Loucy (cell line): ENCODE results near the gene PRKCZ.

Source experiments
- H2AFZ ChIP-seq: fragments of 200-600 bp; sonication (generic); 2 replicates; pipeline ENCODE4 v1.6.0; 2016; ENCODE audit warnings: antibody characterized with exemption, mild to moderate bottlenecking, low read length, moderate library complexity
- H3F3A ChIP-seq: fragments of 200-600 bp; 2 replicates; pipeline ENCODE4 v1.6.0; 2016; ENCODE audit warnings: antibody characterized with exemption, low read depth, mild to moderate bottlenecking
- H3K27me3 ChIP-seq: fragments of 200-600 bp; sonication (generic); 2 replicates; pipeline ENCODE4 v1.6.1; 2014; ENCODE audit warnings: low read length, mild to moderate bottlenecking; ENCODE audit not compliant: insufficient read depth, poor library complexity, severe bottlenecking
- H3K36me3 ChIP-seq: fragments of 200-600 bp; sonication (generic); 2 replicates; pipeline ENCODE4 v1.6.1; 2016; ENCODE audit warnings: low read length; ENCODE audit not compliant: insufficient read depth
- H3K4me1 ChIP-seq: fragments of 200-600 bp; sonication (generic); 2 replicates; pipeline ENCODE4 v1.5.1; 2014; ENCODE audit warnings: low read length, mild to moderate bottlenecking; ENCODE audit not compliant: insufficient read depth, poor library complexity, severe bottlenecking
- H3K4me2 ChIP-seq: fragments of 200-600 bp; sonication (generic); 2 replicates; pipeline ENCODE4 v1.6.0; 2014; ENCODE audit warnings: antibody characterized with exemption, low read length, low read depth, mild to moderate bottlenecking; ENCODE audit not compliant: poor library complexity, severe bottlenecking
- H3K4me3 ChIP-seq: fragments of 200-600 bp; sonication (generic); 2 replicates; pipeline ENCODE4 v1.5.1; 2014; ENCODE audit warnings: low read length, mild to moderate bottlenecking, mixed read lengths; ENCODE audit not compliant: poor library complexity, severe bottlenecking
- H3K79me2 ChIP-seq: fragments of 200-600 bp; sonication (generic); 2 replicates; pipeline ENCODE4 v1.6.1; 2014; ENCODE audit warnings: low read length; ENCODE audit not compliant: insufficient read depth
- H3K9ac ChIP-seq: fragments of 200-600 bp; sonication (generic); 2 replicates; pipeline ENCODE4 v1.6.0; 2014; ENCODE audit warnings: mild to moderate bottlenecking, low read depth, low read length, moderate library complexity; ENCODE audit not compliant: poor library complexity, severe bottlenecking
- H3K9me2 ChIP-seq: fragments of 200-600 bp; sonication (generic); replicated peaks from 2 replicates; pipeline ENCODE4 v1.6.1; 2016; ENCODE audit warnings: low read depth, low read length, mixed read lengths
- H3K9me3 ChIP-seq: fragments of 200-600 bp; sonication (generic); 2 replicates; pipeline ENCODE4 v1.6.1; 2014; ENCODE audit warnings: mild to moderate bottlenecking, antibody characterized with exemption, low read length, low read depth; ENCODE audit not compliant: insufficient read depth
- H4K20me1 ChIP-seq: fragments of 200-600 bp; sonication (generic); 2 replicates; pipeline ENCODE4 v1.6.0; 2014; ENCODE audit warnings: antibody characterized with exemption, low read length, mild to moderate bottlenecking; ENCODE audit not compliant: insufficient read depth, poor library complexity, severe bottlenecking
- EZH2phosphoT487 ChIP-seq: fragments of 200-600 bp; IDR thresholded peaks from 2 replicates; pipeline ENCODE4 v1.6.1; 2018; ENCODE audit warnings: antibody characterized with exemption, mild to moderate bottlenecking, moderate library complexity, borderline replicate concordance
- TF ChIP-seq, protein P1 (sequence below): fragments of 200-600 bp; sonication (generic); conservative IDR thresholded peaks from 2 replicates; pipeline ENCODE4 v1.5.1; 2014; ENCODE audit warnings: mild to moderate bottlenecking, antibody characterized with exemption, low read length

The PRKCZ gene

DNA sequence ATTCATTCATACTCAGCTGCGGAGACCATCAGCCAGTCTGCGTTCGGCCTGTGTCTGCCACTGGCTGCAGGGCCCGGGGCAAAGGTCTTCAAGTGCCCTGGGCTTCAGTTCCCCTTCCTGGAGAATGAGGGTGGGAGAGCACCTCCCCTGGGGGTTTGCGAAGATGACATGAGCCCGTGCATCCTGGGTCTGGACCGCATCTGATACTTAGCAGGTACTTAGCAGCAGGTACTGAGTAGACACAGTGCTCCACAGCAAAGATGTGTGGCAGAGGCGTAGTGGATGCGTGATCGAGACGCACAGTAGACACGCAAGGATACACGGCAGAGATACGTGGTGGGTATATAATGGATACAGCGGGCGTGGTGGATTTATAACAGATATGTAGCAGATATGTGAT is 51.3 kb downstream of the PRKCZ start:
- Histone ChIP-seq H3K27me3 (no peaks in the 10 kb centered on the region), H3F3A (no peaks in the 10 kb centered on the region), H3K4me1 (no peaks in the 10 kb centered on the region), H3K36me3 (no peaks in the 10 kb centered on the region), H3K9me3 (no peaks in the 10 kb centered on the region), H3K79me2 (no peaks in the 10 kb centered on the region), H2AFZ (no peak overlapping the region), H3K9ac (no peak overlapping the region), H3K4me2 (no peak overlapping the region), H3K4me3 (no peak overlapping the region), H4K20me1 (no peaks in the 10 kb centered on the region), H3K9me2 (no peaks in the 10 kb centered on the region)
- no peak for TF ChIP-seq EZH2phosphoT487
- TF ChIP-seq, protein P1, sequence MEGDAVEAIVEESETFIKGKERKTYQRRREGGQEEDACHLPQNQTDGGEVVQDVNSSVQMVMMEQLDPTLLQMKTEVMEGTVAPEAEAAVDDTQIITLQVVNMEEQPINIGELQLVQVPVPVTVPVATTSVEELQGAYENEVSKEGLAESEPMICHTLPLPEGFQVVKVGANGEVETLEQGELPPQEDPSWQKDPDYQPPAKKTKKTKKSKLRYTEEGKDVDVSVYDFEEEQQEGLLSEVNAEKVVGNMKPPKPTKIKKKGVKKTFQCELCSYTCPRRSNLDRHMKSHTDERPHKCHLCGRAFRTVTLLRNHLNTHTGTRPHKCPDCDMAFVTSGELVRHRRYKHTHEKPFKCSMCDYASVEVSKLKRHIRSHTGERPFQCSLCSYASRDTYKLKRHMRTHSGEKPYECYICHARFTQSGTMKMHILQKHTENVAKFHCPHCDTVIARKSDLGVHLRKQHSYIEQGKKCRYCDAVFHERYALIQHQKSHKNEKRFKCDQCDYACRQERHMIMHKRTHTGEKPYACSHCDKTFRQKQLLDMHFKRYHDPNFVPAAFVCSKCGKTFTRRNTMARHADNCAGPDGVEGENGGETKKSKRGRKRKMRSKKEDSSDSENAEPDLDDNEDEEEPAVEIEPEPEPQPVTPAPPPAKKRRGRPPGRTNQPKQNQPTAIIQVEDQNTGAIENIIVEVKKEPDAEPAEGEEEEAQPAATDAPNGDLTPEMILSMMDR: no peak

DNA sequence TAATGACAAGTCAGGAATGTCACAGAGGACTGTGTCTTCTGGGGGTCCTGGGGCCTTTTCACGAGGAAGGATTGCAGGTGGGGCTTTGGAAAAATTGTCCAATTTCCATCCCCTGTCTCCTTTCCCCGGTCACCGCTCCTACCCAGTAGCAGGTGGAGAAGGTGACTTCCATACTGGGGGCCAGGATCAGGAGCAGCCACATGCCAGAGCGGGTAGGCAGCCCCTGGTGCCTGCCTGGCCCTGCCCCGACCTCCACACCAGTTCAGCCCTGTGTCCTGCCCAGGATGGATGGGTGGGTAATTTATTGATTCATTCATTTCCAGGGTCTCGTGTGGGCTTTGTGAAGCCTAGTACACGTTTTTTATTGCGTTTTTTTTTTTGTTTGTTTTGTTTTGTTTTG is 51.7 kb downstream of the PRKCZ start:
- no peaks in the 10 kb centered on the region for H3K79me2 ChIP-seq
- H3K9me2 ChIP-seq: no peaks in the 10 kb centered on the region
- H3K27me3 ChIP-seq: no peaks in the 10 kb centered on the region
- H3K9me3 ChIP-seq: no peaks in the 10 kb centered on the region
- H3K4me1 ChIP-seq: no peaks in the 10 kb centered on the region
- no peaks in the 10 kb centered on the region for H4K20me1 ChIP-seq
- no peaks in the 10 kb centered on the region for H3F3A ChIP-seq
- no peak overlapping the region for H3K4me3 ChIP-seq
- TF ChIP-seq, protein P1: no peak
- no peak for TF ChIP-seq EZH2phosphoT487
- no peak overlapping the region for H3K9ac ChIP-seq
- H3K4me2 ChIP-seq: no peak overlapping the region
- H2AFZ ChIP-seq: no peak overlapping the region
- no peaks in the 10 kb centered on the region for H3K36me3 ChIP-seq

DNA sequence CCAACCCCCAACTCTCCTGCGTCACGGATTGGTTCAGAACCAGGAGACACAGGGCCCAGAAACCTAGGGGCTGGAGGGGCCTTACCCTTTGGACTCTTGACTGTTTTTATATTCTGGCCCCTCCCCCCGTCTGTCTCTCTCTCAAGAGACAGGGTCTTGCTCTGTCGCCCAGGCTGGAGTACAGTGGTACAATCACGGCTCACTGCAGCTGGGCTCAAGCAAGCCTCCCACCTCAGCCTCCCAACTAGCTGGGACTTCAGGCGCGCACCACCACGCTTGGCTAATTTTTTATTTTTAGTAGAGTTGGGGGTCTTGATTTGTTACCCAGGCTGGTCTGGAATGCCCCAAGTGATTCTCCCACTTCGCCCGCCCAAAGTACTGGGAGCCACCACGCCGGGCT is 52.5 kb downstream of the PRKCZ start:
- Histone ChIP-seq H3K4me3 (no peak overlapping the region), H4K20me1 (no peaks in the 10 kb centered on the region), H3K79me2 (no peaks in the 10 kb centered on the region), H3K27me3 (no peaks in the 10 kb centered on the region), H3K9me2 (no peaks in the 10 kb centered on the region), H3K9ac (no peak overlapping the region), H3K36me3 (no peaks in the 10 kb centered on the region), H3F3A (no peaks in the 10 kb centered on the region), H3K4me2 (no peak overlapping the region), H3K4me1 (no peaks in the 10 kb centered on the region), H3K9me3 (no peaks in the 10 kb centered on the region), H2AFZ (no peak overlapping the region)
- TF ChIP-seq, protein P1: no peak
- no peak for TF ChIP-seq EZH2phosphoT487
